DND-41 (cell line): Measurements from ENCODE around the gene ARSA.

Experiments used
- ATAC-seq: fragments of 200-7000 bp; cut with Tn5 transposase; 3 replicates; pipeline ENCODE4 v1.9.1; 2021; ENCODE audit warnings: low read depth; ENCODE audit not compliant: insufficient read depth
- DNase-seq: peaks from one replicate; pipeline ENCODE4 v3.0.0-alpha.2; 2020
- H2AFZ ChIP-seq: 2 replicates; pipeline ENCODE4 v1.6.0; 2012; ENCODE audit warnings: low read depth, low read length
- H3K27ac ChIP-seq: 2 replicates; pipeline ENCODE4 v1.5.1; 2012; ENCODE audit warnings: low read length, inconsistent platforms
- H3K27me3 ChIP-seq: fragments of 200-600 bp; sonication (generic); 2 replicates; pipeline ENCODE4 v1.6.0; 2012; ENCODE audit warnings: low read length, mild to moderate bottlenecking, inconsistent platforms; ENCODE audit not compliant: insufficient read depth, poor library complexity
- H3K36me3 ChIP-seq: 2 replicates; pipeline ENCODE4 v1.5.1; 2012; ENCODE audit warnings: low read length, inconsistent platforms; ENCODE audit not compliant: insufficient read depth
- H3K4me1 ChIP-seq: 2 replicates; pipeline ENCODE4 v1.5.1; 2012; ENCODE audit warnings: mild to moderate bottlenecking, low read length; ENCODE audit not compliant: insufficient read depth
- H3K4me2 ChIP-seq: 2 replicates; pipeline ENCODE4 v1.6.0; 2012; ENCODE audit warnings: mild to moderate bottlenecking, moderate library complexity, low read length, inconsistent platforms; ENCODE audit not compliant: insufficient read depth
- H3K4me3 ChIP-seq, 2 experiments: fragments of 200-600 bp in 1 of 2; shearing (Covaris generic) in 1 of 2; 2 replicates each; pipeline ENCODE4 v1.5.1; 2012 to 2016; ENCODE audit warnings: inconsistent platforms in 2 of 2, low read length in 2 of 2, mild to moderate bottlenecking in 2 of 2, low read depth in 1 of 2, moderate library complexity in 1 of 2
- H3K79me2 ChIP-seq: 2 replicates; pipeline ENCODE4 v1.6.0; 2012; ENCODE audit warnings: low read length, inconsistent platforms; ENCODE audit not compliant: insufficient read depth
- H3K9ac ChIP-seq: 2 replicates; pipeline ENCODE4 v1.6.0; 2012; ENCODE audit warnings: low read depth, mild to moderate bottlenecking, inconsistent platforms, low read length, moderate library complexity
- H3K9me3 ChIP-seq: 2 replicates; pipeline ENCODE4 v1.5.1; 2012; ENCODE audit warnings: low read length, moderate library complexity, mild to moderate bottlenecking, inconsistent platforms; ENCODE audit not compliant: insufficient read depth, severe bottlenecking
- H4K20me1 ChIP-seq: 2 replicates; pipeline ENCODE4 v1.6.0; 2012; ENCODE audit warnings: low read length; ENCODE audit not compliant: insufficient read depth
- CTCF ChIP-seq: IDR thresholded peaks from 2 replicates; pipeline ENCODE4 v1.5.1; 2012; ENCODE audit warnings: borderline replicate concordance, low read length, moderate library complexity, mild to moderate bottlenecking; ENCODE audit not compliant: poor library complexity, severe bottlenecking; ENCODE audit errors: extremely low read depth
- EZH2 ChIP-seq: IDR thresholded peaks from 3 replicates; pipeline ENCODE4 v1.6.1; 2012; ENCODE audit warnings: borderline replicate concordance, low read depth, mild to moderate bottlenecking, moderate library complexity, low read length, inconsistent platforms; ENCODE audit not compliant: severe bottlenecking

The ARSA gene

DNA sequence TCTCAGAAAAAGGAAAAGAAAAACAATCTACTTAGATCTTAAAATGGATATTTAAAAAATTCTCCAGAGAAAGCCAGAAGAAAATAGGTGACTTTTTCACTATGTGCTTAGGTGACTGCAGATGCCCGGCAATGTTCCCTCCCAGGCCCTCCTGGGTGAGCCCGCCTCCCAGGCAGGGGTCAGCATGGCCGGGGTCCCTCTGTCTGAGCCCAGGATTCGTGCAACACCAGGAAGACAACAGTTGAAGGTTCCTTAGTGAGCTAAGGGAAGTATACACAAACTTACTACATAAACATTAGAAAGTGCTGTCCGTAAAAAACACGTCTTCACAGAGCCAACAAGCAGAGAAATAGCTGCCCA, 15.8 kb downstream of the ARSA start:
- TF ChIP-seq CTCF = no peak
- no peak for TF ChIP-seq EZH2
- ATAC-seq (no peak), DNase-seq (no peak)
- Histone ChIP-seq H3K4me2 (no peak overlapping the region), H3K27me3 (no peaks in the 10 kb centered on the region), H3K27ac (no peak overlapping the region), H3K4me3 (no peak overlapping the region), H2AFZ (no peak overlapping the region), H3K9me3 (no peaks in the 10 kb centered on the region), H3K79me2 (no peaks in the 10 kb centered on the region), H4K20me1 (no peaks in the 10 kb centered on the region), H3K9ac (no peak overlapping the region), H3K36me3 (no peaks in the 10 kb centered on the region), H3K4me1 (no peaks in the 10 kb centered on the region)

DNA sequence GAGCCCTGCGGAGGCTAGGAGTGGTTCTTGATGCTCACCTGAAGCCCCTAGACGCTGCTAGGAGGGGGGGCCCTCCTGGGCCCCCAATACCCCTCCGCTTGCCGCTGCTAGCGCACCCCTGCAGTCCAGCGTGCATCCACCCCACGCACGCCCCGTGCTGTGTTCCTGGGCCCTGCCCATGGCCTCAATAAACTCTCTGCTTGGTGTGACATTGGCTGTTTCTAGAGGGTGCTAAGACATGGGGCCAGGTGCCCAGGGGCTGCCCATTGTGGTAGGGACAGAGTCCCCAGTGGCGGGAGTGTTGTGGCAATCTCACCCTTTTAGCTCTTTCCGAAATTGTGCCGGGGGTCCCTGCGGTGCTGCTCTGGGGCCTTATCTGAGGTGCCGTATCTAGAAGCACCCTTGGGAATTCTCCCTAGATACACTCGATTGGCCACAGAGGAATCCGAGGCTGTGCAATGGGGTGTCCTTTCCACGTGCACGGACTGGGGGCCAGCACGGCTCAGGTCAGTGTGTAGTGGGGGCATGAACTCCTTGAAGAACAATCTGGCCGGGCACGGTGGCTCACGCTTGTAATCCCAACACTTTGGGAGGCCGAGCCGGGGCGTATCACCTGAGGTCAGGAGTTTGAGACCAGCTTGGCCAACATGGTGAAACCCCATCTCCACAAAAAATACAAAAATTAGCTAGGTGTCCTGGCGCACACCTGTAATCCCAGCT, 16.5 kb downstream of the ARSA start:
- H3K27me3 ChIP-seq = no peaks in the 10 kb centered on the region
- TF ChIP-seq EZH2 = no peak
- no peak for TF ChIP-seq CTCF
- no peaks in the 10 kb centered on the region for H3K79me2 ChIP-seq
- no peak overlapping the region for H3K4me2 ChIP-seq
- no peaks in the 10 kb centered on the region for H3K4me1 ChIP-seq
- no peak overlapping the region for H3K4me3 ChIP-seq
- H3K36me3 ChIP-seq = no peaks in the 10 kb centered on the region
- ATAC-seq (no peak), DNase-seq (no peak)
- H3K9me3 ChIP-seq = no peaks in the 10 kb centered on the region
- H3K9ac ChIP-seq = no peak overlapping the region
- H3K27ac ChIP-seq = no peak overlapping the region
- H4K20me1 ChIP-seq = no peaks in the 10 kb centered on the region
- no peak overlapping the region for H2AFZ ChIP-seq

DNA sequence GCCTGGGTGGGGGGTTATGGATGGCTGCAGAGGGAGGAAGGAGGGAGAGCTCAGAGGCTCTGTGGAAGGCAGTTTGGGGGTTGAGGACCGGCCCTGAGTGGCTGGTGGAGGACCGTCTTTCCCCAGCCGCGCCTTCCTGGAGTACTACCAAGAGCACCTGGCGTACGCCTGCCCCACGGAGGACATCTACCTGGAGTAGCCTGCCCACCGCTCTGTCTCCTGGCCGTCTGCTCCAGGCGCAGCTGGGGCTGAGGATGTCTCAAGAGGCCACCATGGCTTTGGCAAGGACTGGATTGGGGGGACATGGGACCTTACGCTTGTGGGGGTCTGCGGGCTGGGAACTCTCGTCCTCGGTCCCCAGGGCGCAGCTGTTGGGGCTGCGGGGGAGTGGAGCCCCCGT, 17.4 kb downstream of the ARSA start:
- DNase-seq (no peak), ATAC-seq (no peak)
- Histone ChIP-seq H3K4me3 (no peak overlapping the region), H3K79me2 (no peaks in the 10 kb centered on the region), H3K4me2 (no peak overlapping the region), H3K9ac (no peak overlapping the region), H3K9me3 (no peaks in the 10 kb centered on the region), H4K20me1 (no peaks in the 10 kb centered on the region), H2AFZ (no peak overlapping the region), H3K27me3 (no peaks in the 10 kb centered on the region), H3K4me1 (no peaks in the 10 kb centered on the region), H3K27ac (no peak overlapping the region), H3K36me3 (no peaks in the 10 kb centered on the region)
- no peak for TF ChIP-seq CTCF
- no peak for TF ChIP-seq EZH2

GRCh38 chr22:50610041-50610451, 17.9 kb downstream of the ARSA start:
- Histone ChIP-seq H4K20me1 (no peaks in the 10 kb centered on the region), H3K9ac (no peak overlapping the region), H3K9me3 (no peaks in the 10 kb centered on the region), H3K27me3 (no peaks in the 10 kb centered on the region), H2AFZ (no peak overlapping the region), H3K4me1 (no peaks in the 10 kb centered on the region), H3K27ac (no peak overlapping the region), H3K4me2 (no peak overlapping the region), H3K79me2 (no peaks in the 10 kb centered on the region), H3K4me3 (no peak overlapping the region), H3K36me3 (no peaks in the 10 kb centered on the region)
- ATAC-seq (no peak), DNase-seq (no peak)
- no peak for TF ChIP-seq CTCF
